HepG2 (cell line): ENCODE measurements around the gene DEFB124. TPM values are rescaled to one million over a fixed set of nuclear protein-coding genes. Genes with fewer than 3 reads are reported as not detected.

ENCODE experiments used
- ATAC-seq: fragments of 200-7000 bp; cut with Tn5 transposase; 3 replicates; pipeline ENCODE4 v1.9.1; 2020; ENCODE audit warnings: mild to moderate bottlenecking, moderate library complexity
- BruUV-seq: library from RNA; stranded (reverse); fragments of 400-500 nt; replicated peaks from 2 replicates; lab custom pipeline; 2021; lab: Mats Ljungman, UMichigan
- CTCF ChIA-PET: fragments of 300-600 bp; formaldehyde crosslinking; extraction: SDS; loops from one replicate; lab custom pipeline; 2021; ENCODE audit warnings: low total read pairs, inconsistent platforms, low intra/inter-chr PET ratio; lab: Yijun Ruan, JAX
- POLR2A ChIA-PET: fragments of 350-600 bp; sonication (Branson Sonifier 250); formaldehyde crosslinking; loops from one replicate; lab custom pipeline; 2020; ENCODE audit warnings: antibody characterized with exemption, inconsistent platforms; lab: Yijun Ruan, JAX
- DNase-seq: peaks from one replicate; pipeline ENCODE4 v3.0.0-alpha.2; 2015; ENCODE audit warnings: low spot score
- FAIRE-seq: peaks from 3 replicates; lab custom pipeline; 2011; peaks lifted over from hg19 to GRCh38; lab: Jason Lieb, UNC
- H2AFZ ChIP-seq: one replicate; pipeline ENCODE4 v1.6.1; 2011; ENCODE audit warnings: low read length, inconsistent platforms
- H3K27ac ChIP-seq: fragments of 300-600 bp; 3 replicates; pipeline ENCODE4 v1.8.0; 2011; ENCODE audit warnings: mixed run types, mild to moderate bottlenecking, mixed read lengths, low read length, inconsistent platforms; ENCODE audit not compliant: insufficient read depth; ENCODE audit errors: extremely low read length
- H3K27me3 ChIP-seq, 2 experiments: fragments of 200-600 bp in 1 of 2; 2 replicates in 1 of 2; 3 replicates in 1 of 2; pipeline versions ENCODE4 v1.6.0 to v1.8.0; 2011; ENCODE audit warnings: low read length in 2 of 2, mild to moderate bottlenecking in 2 of 2, moderate library complexity in 2 of 2, inconsistent platforms in 1 of 2; ENCODE audit not compliant: insufficient read depth in 2 of 2, control insufficient read depth in 1 of 2
- H3K36me3 ChIP-seq, 2 experiments: fragments of 200-600 bp in 1 of 2; replicated peaks in 1 of 2; 2 replicates in 1 of 2; 3 replicates in 1 of 2; pipeline versions ENCODE4 v1.5.1 to v1.8.0; 2011; ENCODE audit warnings: low read length in 2 of 2, inconsistent platforms in 1 of 2; ENCODE audit not compliant: insufficient read depth in 2 of 2, control insufficient read depth in 1 of 2
- H3K4me1 ChIP-seq: 2 replicates; pipeline ENCODE4 v1.5.1; 2012; ENCODE audit warnings: low read length, inconsistent platforms; ENCODE audit not compliant: insufficient read depth
- H3K4me2 ChIP-seq: 2 replicates; pipeline ENCODE4 v1.6.0; 2011; ENCODE audit warnings: low read depth, low read length, inconsistent platforms
- H3K4me3 ChIP-seq, 3 experiments: fragments of 200-600 bp in 1 of 3; sonication (generic), shearing (Covaris generic) in 1 of 3; replicated peaks in 1 of 3; 2 replicates each; pipeline ENCODE4 v1.5.1; 2011 to 2016; ENCODE audit warnings: low read length in 3 of 3, inconsistent platforms in 2 of 3, low read depth in 2 of 3, mild to moderate bottlenecking in 2 of 3, control low read depth in 1 of 3, mixed read lengths in 1 of 3; ENCODE audit not compliant: insufficient read depth in 1 of 3
- H3K79me2 ChIP-seq: one replicate; pipeline ENCODE4 v1.6.1; 2011; ENCODE audit warnings: low read length, inconsistent platforms; ENCODE audit not compliant: insufficient read depth
- H3K9ac ChIP-seq: 2 replicates; pipeline ENCODE4 v1.6.0; 2011; ENCODE audit warnings: mild to moderate bottlenecking, low read depth, low read length, inconsistent platforms; ENCODE audit not compliant: insufficient read depth
- H3K9me3 ChIP-seq: 2 replicates; pipeline ENCODE4 v1.5.1; 2012; ENCODE audit warnings: mild to moderate bottlenecking, low read length
- H4K20me1 ChIP-seq: 2 replicates; pipeline ENCODE4 v1.6.0; 2011; ENCODE audit warnings: inconsistent platforms, mild to moderate bottlenecking, low read length, moderate library complexity; ENCODE audit not compliant: insufficient read depth
- EZH2 ChIP-seq: conservative IDR thresholded peaks from 2 replicates; pipeline ENCODE4 v1.6.1; 2012; ENCODE audit warnings: mild to moderate bottlenecking, low read depth, low read length, moderate library complexity
- MAX ChIP-seq: IDR thresholded peaks from 2 replicates; pipeline ENCODE4 v1.6.1; 2012; ENCODE audit warnings: inconsistent platforms
- NR3C1 ChIP-seq: sonication (generic); formaldehyde crosslinking; IDR thresholded peaks from 2 replicates; pipeline ENCODE4 v1.4.0; 2020; ENCODE audit warnings: missing genetic modification reagents
- SNAPC4 ChIP-seq: sonication (generic); formaldehyde crosslinking; IDR thresholded peaks from 2 replicates; pipeline ENCODE4 v1.4.0; 2020; ENCODE audit warnings: mild to moderate bottlenecking, missing genetic modification reagents
- ZFAT ChIP-seq: sonication (generic); formaldehyde crosslinking; conservative IDR thresholded peaks from 2 replicates; pipeline ENCODE4 v1.8.1; 2023; ENCODE audit warnings: missing genetic modification reagents, inconsistent platforms
- ZNF326 ChIP-seq: sonication (generic); formaldehyde crosslinking; IDR thresholded peaks from 2 replicates; pipeline ENCODE4 v1.4.0; 2020; ENCODE audit warnings: missing genetic modification reagents, borderline replicate concordance
- ZNF687 ChIP-seq: sonication (generic); formaldehyde crosslinking; IDR thresholded peaks from 2 replicates; pipeline ENCODE4 v1.5.1; 2020; ENCODE audit warnings: mild to moderate bottlenecking, missing genetic modification reagents, moderate library complexity
- ZNF883 ChIP-seq: sonication (generic); formaldehyde crosslinking; IDR thresholded peaks from 2 replicates; pipeline ENCODE4 v1.5.1; 2020; ENCODE audit warnings: mild to moderate bottlenecking, missing genetic modification reagents; ENCODE audit errors: not compliant biosample characterization
- WGBS: methylation state at CpG from one replicate; pipeline ENCODE4 v1.1.6; 2017; ENCODE audit warnings: low lambda C conversion rate; 5-methylcytosine and 5-hydroxymethylcytosine counted together
- in situ Hi-C: cut with HindIII; loops from 2 replicates; pipeline ENCODE4 v1.10.0; 2017; ENCODE audit warnings: low pct_unique_long_range_greater_than_20kb; ENCODE audit not compliant: extremely low pct_ligation_motif_present
- intact Hi-C: fragments of 100-400 bp; cut with micrococcal nuclease; formaldehyde crosslinking; loops from one replicate; pipeline ENCODE4 v1.10.0; 2022; ENCODE audit not compliant: unreplicated experiment
- polyA plus RNA-seq, 8 experiments: library from polyadenylated mRNA; depleted of rRNA in 3 of 8; stranded (reverse) in 7 of 8; unstranded in 1 of 8; fragments of >200 nt; fragmentation: Illumina TruSeq in 4 of 8; extraction: Trizol in 4 of 8; gene quantifications; 2 replicates each; pipeline versions ENCODE4 v1.2.1 to v1.2.3, GENCODE V29; 2011 to 2016; ENCODE audit warnings: low read depth in 4 of 8, missing spikeins in 1 of 8, mixed read lengths in 1 of 8; ENCODE audit not compliant: insufficient read depth in 1 of 8
- total RNA-seq, 5 experiments: library from RNA; depleted of rRNA; stranded (reverse); fragments of >200 nt; fragmentation: Illumina TruSeq; extraction: Trizol; gene quantifications; 2 replicates each; pipeline ENCODE4 v1.2.3, GENCODE V29; 2016; ENCODE audit warnings: low read depth in 1 of 5

Gene DEFB124
- total and polyA plus RNA-seq, 2 of the 13 experiments (the other 11 are each of a cell fraction or from before 2014, with no cell fraction given): not detected

GRCh38 chr20:31475472-31476293 is 756 bp upstream of the DEFB124 start:
- BruUV-seq: no TSS peak
- no peak for DNase-seq
- 13% methylated on average over 19 of the region's 29 CpGs for WGBS
- no peaks in the 10 kb centered on the region for H3K36me3 ChIP-seq
- no peak overlapping the region for H3K27ac ChIP-seq
- no peak overlapping the region for H3K4me2 ChIP-seq
- no peaks in the 10 kb centered on the region for H3K79me2 ChIP-seq
- POLR2A ChIA-PET: no interaction called here
- no peaks in the 10 kb centered on the region for H3K9me3 ChIP-seq
- H2AFZ ChIP-seq: no peak overlapping the region
- in situ Hi-C loops: loop anchor here (10.0 kb wide), 1 partner anchor 59 kb away; no protein-coding TSS in a partner anchor
- H3K27me3 ChIP-seq: peaks cover 7 to 56% of the 10 kb centered on the region in 2 experiments; a peak in 3 of 5 replicates
- peak; percentile 19 for ATAC-seq
- intact Hi-C loops: no loop called here
- no peaks in the 10 kb centered on the region for H4K20me1 ChIP-seq
- no peak overlapping the region for H3K9ac ChIP-seq
- TF ChIP-seq ZFAT (CRISPR knock-in tag) (no peak), ZNF883 (CRISPR knock-in tag) (no peak), ZNF687 (CRISPR knock-in tag) (peak; percentile 14; the same call in 1 of the 2 replicates), ZNF326 (CRISPR knock-in tag) (no peak), EZH2 (peak; percentile 46; the same call in 1 of the 2 replicates), SNAPC4 (CRISPR knock-in tag) (no peak), MAX (no peak), NR3C1 (CRISPR knock-in tag) (no peak)
- CTCF ChIA-PET: no interaction called here
- FAIRE-seq: no peak
- no peaks in the 10 kb centered on the region for H3K4me1 ChIP-seq
- H3K4me3 ChIP-seq: no peak overlapping the region; a peak in 1 of 6 replicates
